HuH-7 (cell line): ENCODE measurements around the gene NXF3.
"Not testable (repeated sequence)": the region's sequence is repeated elsewhere in the genome, so short reads cannot be mapped to it uniquely, and the experiment has no call there.

ENCODE experiments used
- DNase-seq: peaks from one replicate; pipeline ENCODE4 v3.0.0; 2011; ENCODE audit warnings: low spot score

NXF3 gene, protein sequence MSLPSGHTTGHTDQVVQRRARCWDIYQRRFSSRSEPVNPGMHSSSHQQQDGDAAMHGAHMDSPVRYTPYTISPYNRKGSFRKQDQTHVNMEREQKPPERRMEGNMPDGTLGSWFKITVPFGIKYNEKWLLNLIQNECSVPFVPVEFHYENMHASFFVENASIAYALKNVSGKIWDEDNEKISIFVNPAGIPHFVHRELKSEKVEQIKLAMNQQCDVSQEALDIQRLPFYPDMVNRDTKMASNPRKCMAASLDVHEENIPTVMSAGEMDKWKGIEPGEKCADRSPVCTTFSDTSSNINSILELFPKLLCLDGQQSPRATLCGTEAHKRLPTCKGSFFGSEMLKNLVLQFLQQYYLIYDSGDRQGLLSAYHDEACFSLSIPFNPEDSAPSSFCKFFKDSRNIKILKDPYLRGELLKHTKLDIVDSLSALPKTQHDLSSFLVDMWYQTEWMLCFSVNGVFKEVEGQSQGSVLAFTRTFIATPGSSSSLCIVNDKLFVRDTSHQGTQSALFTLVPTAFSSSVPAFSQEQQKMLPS

DNA sequence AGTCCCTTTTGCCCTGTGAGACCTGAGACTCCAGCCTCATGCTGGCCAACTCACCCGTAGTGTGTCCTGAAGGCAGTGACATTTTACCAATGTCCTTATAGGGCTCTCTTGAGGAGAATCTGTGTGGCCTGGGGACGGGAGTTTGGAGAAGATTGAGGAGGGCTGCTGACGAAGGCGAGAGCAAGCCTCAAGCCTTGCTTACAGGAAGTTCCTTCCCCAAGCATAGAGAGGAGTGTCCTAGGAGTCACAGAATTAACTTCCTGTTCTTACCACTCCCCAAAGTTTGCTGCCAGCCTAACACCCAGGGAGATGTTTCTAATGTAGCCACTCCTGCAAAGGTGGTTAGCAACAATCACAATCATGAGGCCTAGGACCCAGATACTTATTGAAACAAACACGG is at the start of gene NXF3:
NXF3 (minus strand) TSS at position 202 of the 400 bp plus-strand sequence; CDS start at position 82, 120 bp downstream.
- DNase-seq: no peak

GRCh38 chrX:103136528-103136927 is 43.6 kb upstream of the NXF3 start:
- not testable (repeated sequence) for DNase-seq

- DNase-seq: no peak
These were observed 31.3 kb upstream of the NXF3 start for GRCh38 chrX:103124284-103124683.

DNA sequence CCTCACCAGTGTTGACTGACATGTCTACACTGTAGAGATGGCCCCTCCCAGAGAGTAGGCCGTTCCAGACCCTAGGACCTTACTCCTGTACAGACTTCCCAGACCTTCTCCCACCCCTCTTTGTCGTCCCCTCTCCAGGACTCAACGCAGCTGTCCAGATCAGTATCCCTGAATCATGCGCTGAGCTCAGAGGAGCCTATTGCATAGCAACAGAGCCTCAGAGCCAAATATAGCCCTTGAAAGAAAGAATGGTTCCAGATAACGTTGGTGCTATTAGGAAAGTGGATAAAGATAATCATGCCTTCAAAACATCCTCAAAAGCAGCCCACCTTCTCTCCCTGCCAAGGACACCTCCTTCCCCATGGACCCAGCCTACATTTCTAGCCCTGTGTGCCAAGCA is 27.8 kb upstream of the NXF3 start:
- no peak for DNase-seq

- not testable (repeated sequence) for DNase-seq
These were observed 24.0 kb upstream of the NXF3 start for GRCh38 chrX:103116970-103117369.

GRCh38 chrX:103109497-103109896 is 16.6 kb upstream of the NXF3 start:
- DNase-seq: not testable (repeated sequence)

- DNase-seq: no peak
These were observed 14.9 kb upstream of the NXF3 start for GRCh38 chrX:103107836-103108235.

- DNase-seq: not testable (repeated sequence)
These were observed 14.3 kb upstream of the NXF3 start for GRCh38 chrX:103107227-103107737.

GRCh38 chrX:103104370-103104769 is 11.4 kb upstream of the NXF3 start:
- DNase-seq: not testable (repeated sequence)

DNA sequence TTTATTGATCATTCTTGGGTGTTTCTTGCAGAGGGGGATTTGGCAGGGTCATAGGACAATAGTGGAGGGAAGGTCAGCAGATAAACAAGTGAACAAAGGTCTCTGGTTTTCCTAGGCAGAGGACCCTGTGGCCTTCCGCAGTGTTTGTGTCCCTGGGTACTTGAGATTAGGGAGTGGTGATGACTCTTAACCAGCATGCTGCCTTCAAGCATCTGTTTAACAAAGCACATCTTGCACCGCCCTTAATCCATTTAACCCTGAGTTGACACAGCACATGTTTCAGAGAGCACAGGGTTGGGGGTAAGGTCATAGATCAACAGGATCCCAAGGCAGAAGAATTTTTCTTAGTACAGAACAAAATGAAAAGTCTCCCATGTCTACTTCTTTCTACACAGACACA is 10.9 kb upstream of the NXF3 start:
- not testable (repeated sequence) for DNase-seq

DNA sequence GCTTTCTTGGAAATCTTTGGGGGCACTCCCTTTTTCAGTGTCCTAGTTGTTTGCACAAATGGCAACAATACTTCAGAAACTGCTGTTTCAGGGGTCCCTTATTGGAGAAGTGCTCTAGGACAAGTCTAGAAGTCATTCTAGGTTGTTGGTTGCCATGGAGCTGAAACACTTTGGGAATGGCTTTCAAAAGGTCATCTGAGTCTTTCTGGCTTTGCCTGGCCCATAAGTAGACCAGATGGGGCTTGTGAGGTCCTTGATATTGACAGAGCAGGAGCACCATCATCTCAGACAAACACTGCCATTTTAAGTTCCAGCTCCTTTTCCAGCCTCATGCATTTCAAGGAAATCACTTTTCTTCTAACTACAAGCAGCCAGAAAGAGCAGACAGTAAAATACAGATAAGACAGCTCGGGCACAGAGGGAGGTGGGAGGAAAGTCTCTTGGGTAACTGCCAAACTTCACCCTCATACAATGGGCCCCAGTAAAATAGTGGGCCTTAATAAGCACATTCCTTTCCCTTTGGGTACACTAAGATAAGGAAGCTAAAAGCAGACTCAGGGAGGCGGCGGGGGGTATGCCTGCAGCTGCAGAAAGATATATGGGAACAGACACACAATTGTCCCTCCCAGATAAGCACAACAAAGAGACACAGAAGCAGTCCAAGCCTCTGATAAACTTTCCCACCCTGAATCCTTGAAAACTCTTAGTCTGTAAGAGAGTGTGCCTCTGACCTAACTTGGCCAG is 8.5 kb upstream of the NXF3 start:
- DNase-seq: no peak

DNA sequence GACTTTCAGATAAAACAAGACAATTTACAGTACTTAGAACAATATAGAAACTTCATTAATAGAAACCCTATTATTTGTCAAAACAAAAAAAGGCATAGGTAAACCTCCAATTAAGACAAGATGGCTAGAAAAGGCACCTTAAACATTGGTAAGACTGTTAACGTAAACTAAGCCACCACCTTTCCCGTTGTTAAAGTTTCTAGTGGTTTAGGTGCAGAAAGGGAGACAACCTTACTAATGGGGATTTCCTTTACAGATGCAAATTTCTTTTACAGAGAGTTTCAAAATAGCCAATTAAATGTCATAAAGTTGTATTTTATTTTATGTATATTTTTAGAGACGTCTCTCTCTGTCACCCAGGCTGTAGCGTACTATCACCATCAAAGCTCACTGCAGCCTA is 7.5 kb upstream of the NXF3 start:
- DNase-seq: no peak

DNA sequence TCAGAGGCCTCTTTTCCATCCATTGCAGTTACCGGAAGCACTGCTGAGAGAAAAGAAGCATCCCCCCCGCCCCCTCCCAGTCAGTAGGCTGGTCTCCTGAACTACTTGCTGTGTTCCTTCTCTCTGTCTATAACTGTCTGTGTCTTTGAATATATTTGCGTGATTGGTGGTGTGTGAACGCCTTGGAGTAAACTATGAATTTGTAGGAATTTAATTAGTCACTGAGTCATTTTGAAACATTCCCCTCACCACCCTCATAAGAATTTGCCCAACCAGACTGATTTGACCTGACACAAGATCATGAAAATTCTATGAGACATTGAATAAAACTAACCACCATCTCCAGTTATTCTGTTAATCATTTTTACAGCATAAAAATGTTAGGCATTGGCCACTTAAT is 6.7 kb upstream of the NXF3 start:
- no peak for DNase-seq

GRCh38 chrX:103098488-103098887 is 5.5 kb upstream of the NXF3 start:
- DNase-seq: no peak

DNA sequence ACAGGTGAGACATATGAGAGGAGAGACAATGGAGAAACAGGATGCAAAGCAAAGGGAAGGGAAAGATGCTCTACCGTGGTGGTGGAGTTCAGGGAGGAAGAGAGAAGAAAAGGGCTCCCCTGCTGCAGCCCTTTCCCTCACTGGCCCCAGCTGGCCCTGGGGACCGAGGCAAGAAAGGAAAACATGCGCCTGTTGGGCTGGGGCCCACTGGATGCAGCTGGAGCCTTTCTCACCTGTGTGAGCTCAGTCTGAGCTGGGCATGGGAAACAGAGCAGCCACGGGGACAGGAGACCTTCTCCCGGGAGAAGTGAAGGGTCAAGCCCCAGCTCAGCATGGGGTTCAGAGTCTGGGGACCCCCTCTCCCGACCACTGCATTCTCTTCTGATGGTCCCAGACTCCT is 11.9 kb downstream of the NXF3 start:
- DNase-seq: no peak

DNA sequence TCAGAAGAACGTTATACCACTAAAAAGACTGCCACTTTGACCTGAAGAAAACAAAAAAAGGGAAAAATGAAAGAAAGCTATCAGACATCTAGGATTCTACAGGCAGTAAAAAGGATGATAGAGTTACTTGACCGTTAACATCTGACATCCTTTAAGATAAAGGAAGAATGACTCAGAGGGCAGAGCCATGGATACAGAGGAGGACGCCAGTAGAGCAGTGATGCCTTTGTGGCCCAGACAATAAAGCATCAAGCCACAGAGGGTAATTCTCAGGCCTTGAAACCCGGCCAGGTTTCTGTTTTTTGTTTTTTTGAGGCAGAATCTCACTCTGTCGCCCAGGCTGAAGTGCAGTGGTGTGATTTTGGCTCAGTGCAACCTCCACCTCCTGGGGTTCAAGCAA is 19.5 kb downstream of the NXF3 start:
- DNase-seq: no peak

GRCh38 chrX:103066606-103067005 is 26.3 kb downstream of the NXF3 start:
- no peak for DNase-seq

GRCh38 chrX:103063918-103064434 is 29.0 kb downstream of the NXF3 start, which contains the start of gene BEX1:
BEX1 (minus strand) TSS chrX:103064171; CDS start chrX:103063274, 897 bp downstream.
- no peak for DNase-seq

GRCh38 chrX:103063191-103063845 is 29.6 kb downstream of the NXF3 start:
- peak; percentile 28 for DNase-seq

DNA sequence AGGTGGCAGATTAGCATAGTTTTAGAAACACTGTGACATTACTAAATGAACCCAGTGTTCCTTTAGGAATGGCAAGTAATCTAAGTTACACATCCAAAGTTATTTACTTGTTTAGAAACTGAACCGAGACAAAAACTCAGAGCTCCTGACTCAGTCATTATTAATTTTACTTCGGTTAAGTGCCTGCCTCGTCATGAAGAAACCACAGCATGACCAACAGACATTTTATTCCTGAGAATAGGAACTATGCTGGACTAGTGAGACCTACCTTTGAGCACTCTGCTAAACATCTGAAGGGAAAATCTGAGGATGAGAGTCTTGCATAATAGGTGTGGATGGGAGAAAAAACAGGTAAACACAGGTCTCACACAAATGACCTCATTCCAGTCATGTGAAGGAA is 31.5 kb downstream of the NXF3 start:
- DNase-seq: no peak

- peak; percentile 45 for DNase-seq
These were observed 36.0 kb downstream of the NXF3 start for GRCh38 chrX:103056902-103057301.

DNA sequence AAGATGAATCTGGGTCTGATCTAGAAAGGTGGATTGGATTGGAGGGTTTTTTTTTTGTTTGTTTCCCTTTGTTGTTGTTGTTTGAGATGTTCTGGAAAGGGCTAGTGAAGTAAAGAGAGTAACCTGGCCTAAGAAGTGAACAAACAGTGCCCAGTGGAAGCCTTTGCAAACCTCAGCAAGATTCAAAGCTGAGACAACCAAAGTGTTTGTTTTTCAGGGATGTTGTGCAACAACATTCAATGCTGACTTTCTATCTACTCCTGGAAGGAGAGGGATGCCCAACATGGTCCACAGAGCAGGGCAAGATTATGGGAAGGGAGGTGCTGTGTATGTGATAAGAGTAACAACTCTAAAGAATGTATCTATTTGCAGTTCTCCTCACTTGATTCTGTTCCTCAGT is 40.3 kb downstream of the NXF3 start:
- no peak for DNase-seq
